Fibroblast of villous mesenchyme (primary cell): Measurements from ENCODE around the gene LYPD4. TPM values are rescaled to one million over a fixed set of nuclear protein-coding genes. Genes with fewer than 3 reads are reported as not detected.
A peak's percentile ranks its signal among the peaks of the same experiment; 100 is the strongest.

ENCODE experiments used
- DNase-seq: peaks from one replicate; pipeline ENCODE4 v3.0.0-alpha.2; 2010; ENCODE audit warnings: low read depth
- H3K4me3 ChIP-seq: 2 replicates; pipeline ENCODE4 v1.5.1; 2011; ENCODE audit warnings: low read depth, mild to moderate bottlenecking, low read length
- CTCF ChIP-seq: IDR thresholded peaks from 2 replicates; pipeline ENCODE4 v1.5.1; 2012; ENCODE audit warnings: low read depth, mild to moderate bottlenecking, low read length; ENCODE audit not compliant: insufficient read depth
- total RNA-seq: library from RNA; depleted of rRNA; stranded (reverse); fragments of >200 nt; gene quantifications from 2 replicates; pipeline ENCODE4 v1.2.3, GENCODE V29; 2012

The LYPD4 gene
- total RNA-seq, 1 donor: not detected

- H3K4me3 ChIP-seq: peak overlapping the region; percentile 99
- no peak for DNase-seq
- TF ChIP-seq CTCF: no peak
Measured at GRCh38 chr19:41861116-41861768, 16.8 kb upstream of the LYPD4 start.

GRCh38 chr19:41860419-41861115 lies 16.1 kb upstream of the LYPD4 start:
- peak overlapping the region; percentile 99 for H3K4me3 ChIP-seq
- peak; percentile 32 for DNase-seq
- TF ChIP-seq CTCF: no peak

- peak within 1 kb of the TSS; percentile 99 for H3K4me3 ChIP-seq
- peak; percentile 53 for TF ChIP-seq CTCF
- peak; percentile 99 for DNase-seq
Measured at GRCh38 chr19:41859618-41860418, 15.3 kb upstream of the LYPD4 start, which contains the start of gene RPS19. TSS of gene RPS19 (plus strand) at chr19:41860255. CDS start at chr19:41860775, 520 bp downstream.

- peak overlapping the region; percentile 53 for H3K4me3 ChIP-seq
- no peak for DNase-seq
- TF ChIP-seq CTCF: no peak
Measured at GRCh38 chr19:41859213-41859617, 14.7 kb upstream of the LYPD4 start.

- no peak overlapping the region for H3K4me3 ChIP-seq
- DNase-seq: no peak
- no peak for TF ChIP-seq CTCF
Measured at GRCh38 chr19:41853768-41854167, 9.3 kb upstream of the LYPD4 start.

- H3K4me3 ChIP-seq: no peak overlapping the region
- no peak for TF ChIP-seq CTCF
- no peak for DNase-seq
Measured at GRCh38 chr19:41853344-41853743, 8.9 kb upstream of the LYPD4 start.
